Brain microvascular endothelial cell (primary cell): ENCODE data around the gene LILRA6.

ENCODE experiments used
- DNase-seq: peaks from one replicate; pipeline ENCODE4 v3.0.0-alpha.2; 2020
- H3K27ac ChIP-seq: fragments of 250-450 bp; sonication (Bioruptor Pico); 2 replicates; pipeline ENCODE4 v1.5.1; 2020; ENCODE audit warnings: mild to moderate bottlenecking, moderate library complexity
- H3K27me3 ChIP-seq: fragments of 250-450 bp; sonication (Bioruptor Pico); replicated peaks from 2 replicates; pipeline ENCODE4 v1.5.1; 2020; ENCODE audit warnings: mild to moderate bottlenecking
- H3K36me3 ChIP-seq: fragments of 250-450 bp; sonication (Bioruptor Pico); replicated peaks from 2 replicates; pipeline ENCODE4 v1.5.1; 2020; ENCODE audit warnings: mild to moderate bottlenecking
- H3K4me3 ChIP-seq: 2 replicates; pipeline ENCODE4 v1.5.1; 2011; ENCODE audit warnings: low read depth, mild to moderate bottlenecking, control low read depth, low read length, moderate library complexity
- in situ Hi-C: cut with HindIII; loops from 2 replicates; pipeline ENCODE4 v1.10.0; 2017; ENCODE audit warnings: low sequenced_read_pairs, low pct_ligation_motif_present
- TF ChIP-seq, protein P1 (sequence below): IDR thresholded peaks from 2 replicates; pipeline ENCODE4 v1.5.1; 2011; ENCODE audit warnings: low read depth, mild to moderate bottlenecking, moderate library complexity, low read length, control low read depth, inconsistent platforms; ENCODE audit errors: missing control alignments

The LILRA6 gene

GRCh38 chr19:54271106-54271505 is 28.5 kb upstream of the LILRA6 start:
- no peaks in the 10 kb centered on the region for H3K27me3 ChIP-seq
- no peaks in the 10 kb centered on the region for H3K36me3 ChIP-seq
- H3K4me3 ChIP-seq: no peak overlapping the region
- H3K27ac ChIP-seq: no peak overlapping the region
- DNase-seq: no peak
- TF ChIP-seq, protein P1, sequence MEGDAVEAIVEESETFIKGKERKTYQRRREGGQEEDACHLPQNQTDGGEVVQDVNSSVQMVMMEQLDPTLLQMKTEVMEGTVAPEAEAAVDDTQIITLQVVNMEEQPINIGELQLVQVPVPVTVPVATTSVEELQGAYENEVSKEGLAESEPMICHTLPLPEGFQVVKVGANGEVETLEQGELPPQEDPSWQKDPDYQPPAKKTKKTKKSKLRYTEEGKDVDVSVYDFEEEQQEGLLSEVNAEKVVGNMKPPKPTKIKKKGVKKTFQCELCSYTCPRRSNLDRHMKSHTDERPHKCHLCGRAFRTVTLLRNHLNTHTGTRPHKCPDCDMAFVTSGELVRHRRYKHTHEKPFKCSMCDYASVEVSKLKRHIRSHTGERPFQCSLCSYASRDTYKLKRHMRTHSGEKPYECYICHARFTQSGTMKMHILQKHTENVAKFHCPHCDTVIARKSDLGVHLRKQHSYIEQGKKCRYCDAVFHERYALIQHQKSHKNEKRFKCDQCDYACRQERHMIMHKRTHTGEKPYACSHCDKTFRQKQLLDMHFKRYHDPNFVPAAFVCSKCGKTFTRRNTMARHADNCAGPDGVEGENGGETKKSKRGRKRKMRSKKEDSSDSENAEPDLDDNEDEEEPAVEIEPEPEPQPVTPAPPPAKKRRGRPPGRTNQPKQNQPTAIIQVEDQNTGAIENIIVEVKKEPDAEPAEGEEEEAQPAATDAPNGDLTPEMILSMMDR: no peak
- in situ Hi-C loops: no loop called here

GRCh38 chr19:54268936-54269335 is 26.3 kb upstream of the LILRA6 start:
- in situ Hi-C loops: no loop called here
- Histone ChIP-seq H3K27ac (no peak overlapping the region), H3K36me3 (no peaks in the 10 kb centered on the region), H3K4me3 (no peak overlapping the region), H3K27me3 (no peaks in the 10 kb centered on the region)
- DNase-seq: no peak
- TF ChIP-seq, protein P1: no peak

DNA sequence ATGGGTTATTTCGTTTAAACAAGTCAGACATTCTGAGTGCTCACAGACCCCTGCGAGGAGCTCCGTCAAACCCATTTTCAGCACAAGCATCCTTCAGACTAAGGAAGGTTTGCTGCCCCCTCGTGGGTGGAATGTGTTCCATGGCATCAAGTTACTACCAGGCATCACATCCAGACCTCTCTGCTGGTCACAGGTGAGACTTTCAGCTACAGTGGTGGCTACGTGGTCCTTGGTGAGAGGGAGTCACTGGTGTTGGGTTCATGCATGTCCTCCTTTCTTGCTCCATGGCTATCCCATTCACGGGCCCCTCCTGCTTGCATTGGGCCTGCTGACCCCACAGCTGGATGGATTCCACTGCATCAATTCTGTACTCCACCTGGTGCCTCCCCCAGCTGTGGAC is 23.5 kb upstream of the LILRA6 start:
- Histone ChIP-seq H3K27ac (no peak overlapping the region), H3K4me3 (no peak overlapping the region), H3K36me3 (no peaks in the 10 kb centered on the region), H3K27me3 (no peaks in the 10 kb centered on the region)
- TF ChIP-seq, protein P1: peak; percentile 83
- in situ Hi-C loops: no loop called here
- DNase-seq: peak; percentile 74

DNA sequence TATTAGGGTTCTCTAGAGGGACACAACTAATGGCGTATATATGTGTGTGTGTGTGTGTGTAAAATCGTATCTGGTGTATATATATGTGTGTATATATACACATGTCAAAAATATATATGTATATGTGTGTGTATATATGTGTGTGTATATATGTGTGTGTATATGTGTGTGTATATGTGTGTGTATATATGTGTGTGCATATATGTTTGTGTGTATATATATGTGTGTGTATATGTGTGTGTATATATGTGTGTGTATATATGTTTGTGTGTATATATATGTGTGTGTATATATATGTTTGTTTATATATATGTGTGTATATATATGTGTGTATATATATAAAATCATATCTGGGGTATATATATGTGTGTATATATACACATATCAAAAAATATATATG is 19.9 kb upstream of the LILRA6 start:
- TF ChIP-seq, protein P1: no peak
- no peak overlapping the region for H3K27ac ChIP-seq
- in situ Hi-C loops: no loop called here
- H3K27me3 ChIP-seq: peaks cover 2% of the 10 kb centered on the region
- H3K4me3 ChIP-seq: no peak overlapping the region
- no peaks in the 10 kb centered on the region for H3K36me3 ChIP-seq
- no peak for DNase-seq

DNA sequence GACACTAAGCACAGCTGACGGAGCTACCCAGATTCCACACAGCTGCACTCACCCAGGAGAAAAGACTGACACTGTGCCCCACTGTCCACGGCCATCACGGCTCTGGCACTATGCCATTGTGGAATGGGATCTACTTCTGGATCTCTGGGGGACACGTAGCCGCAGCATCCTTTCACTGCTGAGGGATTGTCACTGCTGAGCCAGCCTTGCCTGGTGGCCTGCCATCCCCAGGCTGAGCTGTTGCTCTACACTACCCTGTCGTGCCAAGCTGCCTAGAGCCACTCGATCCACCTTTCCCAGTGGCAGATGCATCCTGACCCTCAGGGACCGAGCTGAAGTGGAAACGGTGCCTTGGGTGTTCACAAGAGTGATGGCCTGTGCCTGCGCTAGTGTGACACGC is 19.5 kb upstream of the LILRA6 start:
- Histone ChIP-seq H3K36me3 (no peaks in the 10 kb centered on the region), H3K4me3 (no peak overlapping the region), H3K27ac (no peak overlapping the region), H3K27me3 (peaks cover 6% of the 10 kb centered on the region)
- DNase-seq: no peak
- TF ChIP-seq, protein P1: no peak
- in situ Hi-C loops: no loop called here

DNA sequence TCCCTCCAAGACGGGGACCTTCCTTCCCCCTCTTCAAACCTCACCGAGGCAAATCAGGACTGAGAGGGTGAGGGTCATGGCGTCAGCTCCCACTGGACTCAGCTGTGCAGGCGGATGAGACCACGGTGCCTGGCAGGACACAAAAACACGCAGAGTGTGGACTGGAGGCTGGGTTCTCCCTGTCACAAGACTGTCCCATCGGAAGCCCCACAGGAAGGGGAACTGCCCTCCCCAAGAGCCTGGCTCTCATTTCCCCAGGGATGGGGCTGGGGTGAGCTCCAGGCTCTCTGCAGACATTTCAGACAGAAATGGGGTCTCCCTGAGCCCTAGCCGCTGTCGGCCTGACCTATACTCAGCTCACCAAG is 14.5 kb upstream of the LILRA6 start, which contains the start of gene LILRB5:
LILRB5 (minus strand) TSS at position 158 of the 365 bp plus-strand sequence; CDS start at position 78, 80 bp downstream.
- Histone ChIP-seq H3K36me3 (no peaks in the 10 kb centered on the region), H3K4me3 (no peak within 1 kb of the TSS), H3K27ac (no peak within 1 kb of the TSS), H3K27me3 (peaks cover 12% of the 10 kb centered on the region)
- TF ChIP-seq, protein P1: no peak
- no peak for DNase-seq
- in situ Hi-C loops: no loop called here
